Omental fat pad (tissue), 4 donors: ENCODE results near the gene C6orf89. TPM values are rescaled to one million over a fixed set of nuclear protein-coding genes. Genes with fewer than 3 reads are reported as not detected.

Experiments
- ATAC-seq: fragments of 150-250 bp; one replicate; pipeline ENCODE4 v1.9.1; 2016; ENCODE audit warnings: mild to moderate bottlenecking, moderate library complexity; ENCODE audit not compliant: low FRiP score
- DNase-seq: peaks from one replicate; pipeline ENCODE4 v3.0.0-alpha.2; 2019; ENCODE audit warnings: low spot score
- total RNA-seq, 4 donors: library from RNA; depleted of rRNA; stranded (reverse); fragments of >200 nt; gene quantifications; one replicate each; pipeline ENCODE4 v1.1.0, GENCODE V29; 2016
- TF ChIP-seq, protein P1 (sequence below), 3 donors: fragments of 450-650 bp; IDR thresholded peaks; one replicate each; pipeline ENCODE4 v1.5.1; 2016 to 2017; ENCODE audit warnings: antibody characterized with exemption in 3 of 3, mild to moderate bottlenecking in 3 of 3, moderate library complexity in 2 of 3

The C6orf89 gene
- total RNA-seq, 4 donors from 2014 or later = 40.2 to 53.0 (median 46.0) TPM

DNA sequence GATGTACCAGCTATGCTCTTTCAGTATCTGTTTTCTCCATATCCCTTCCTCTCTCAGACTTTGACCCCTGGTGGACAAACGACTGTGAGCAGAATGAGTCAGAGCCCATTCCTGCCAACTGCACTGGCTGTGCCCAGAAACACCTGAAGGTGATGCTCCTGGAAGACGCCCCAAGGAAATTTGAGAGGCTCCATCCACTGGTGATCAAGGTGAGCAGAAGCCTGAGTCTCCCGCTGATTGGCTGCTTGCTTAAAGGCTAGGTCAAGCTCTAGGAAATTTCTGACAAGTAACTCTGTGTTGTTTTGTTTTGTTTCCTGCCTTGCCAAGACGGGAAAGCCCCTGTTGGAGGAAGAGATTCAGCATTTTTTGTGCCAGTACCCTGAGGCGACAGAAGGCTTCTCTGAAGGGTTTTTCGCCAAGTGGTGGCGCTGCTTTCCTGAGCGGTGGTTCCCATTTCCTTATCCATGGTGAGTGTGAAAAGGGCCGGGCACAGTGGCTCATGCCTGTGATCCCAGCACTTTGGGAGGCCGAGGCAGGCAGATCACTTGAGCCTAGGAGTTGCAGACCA is 28.6 kb downstream of the C6orf89 start:
- no peak for DNase-seq
- ATAC-seq = no peak

DNA sequence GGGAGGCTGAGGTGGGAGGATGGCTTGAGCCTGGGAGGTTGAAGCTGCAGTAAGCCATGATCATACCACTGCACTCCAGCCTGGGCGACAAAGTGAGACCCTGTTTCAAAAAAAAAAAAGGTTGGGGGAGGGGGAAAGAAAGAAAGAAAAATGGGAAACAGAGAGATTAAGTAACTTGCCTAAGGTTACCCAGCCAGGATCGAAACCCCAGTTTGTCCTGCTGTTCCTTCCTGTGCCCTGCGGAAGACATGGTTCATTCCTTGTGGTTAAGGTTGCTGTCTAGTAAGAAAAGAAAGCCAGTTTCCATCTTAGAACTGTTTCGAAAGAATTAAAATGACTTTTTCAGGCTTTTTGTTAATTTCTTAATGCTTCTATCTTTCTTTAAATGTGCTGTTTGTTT is 29.8 kb downstream of the C6orf89 start:
- no peak for ATAC-seq
- TF ChIP-seq, protein P1, sequence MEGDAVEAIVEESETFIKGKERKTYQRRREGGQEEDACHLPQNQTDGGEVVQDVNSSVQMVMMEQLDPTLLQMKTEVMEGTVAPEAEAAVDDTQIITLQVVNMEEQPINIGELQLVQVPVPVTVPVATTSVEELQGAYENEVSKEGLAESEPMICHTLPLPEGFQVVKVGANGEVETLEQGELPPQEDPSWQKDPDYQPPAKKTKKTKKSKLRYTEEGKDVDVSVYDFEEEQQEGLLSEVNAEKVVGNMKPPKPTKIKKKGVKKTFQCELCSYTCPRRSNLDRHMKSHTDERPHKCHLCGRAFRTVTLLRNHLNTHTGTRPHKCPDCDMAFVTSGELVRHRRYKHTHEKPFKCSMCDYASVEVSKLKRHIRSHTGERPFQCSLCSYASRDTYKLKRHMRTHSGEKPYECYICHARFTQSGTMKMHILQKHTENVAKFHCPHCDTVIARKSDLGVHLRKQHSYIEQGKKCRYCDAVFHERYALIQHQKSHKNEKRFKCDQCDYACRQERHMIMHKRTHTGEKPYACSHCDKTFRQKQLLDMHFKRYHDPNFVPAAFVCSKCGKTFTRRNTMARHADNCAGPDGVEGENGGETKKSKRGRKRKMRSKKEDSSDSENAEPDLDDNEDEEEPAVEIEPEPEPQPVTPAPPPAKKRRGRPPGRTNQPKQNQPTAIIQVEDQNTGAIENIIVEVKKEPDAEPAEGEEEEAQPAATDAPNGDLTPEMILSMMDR (IDR thresholded peaks at IDR 0.05) = no peak
- DNase-seq = no peak

More for the DNA sequence above, 28.6 kb downstream of the C6orf89 start:
- TF ChIP-seq, protein P1 (IDR thresholded peaks at IDR 0.05) = no peak

DNA sequence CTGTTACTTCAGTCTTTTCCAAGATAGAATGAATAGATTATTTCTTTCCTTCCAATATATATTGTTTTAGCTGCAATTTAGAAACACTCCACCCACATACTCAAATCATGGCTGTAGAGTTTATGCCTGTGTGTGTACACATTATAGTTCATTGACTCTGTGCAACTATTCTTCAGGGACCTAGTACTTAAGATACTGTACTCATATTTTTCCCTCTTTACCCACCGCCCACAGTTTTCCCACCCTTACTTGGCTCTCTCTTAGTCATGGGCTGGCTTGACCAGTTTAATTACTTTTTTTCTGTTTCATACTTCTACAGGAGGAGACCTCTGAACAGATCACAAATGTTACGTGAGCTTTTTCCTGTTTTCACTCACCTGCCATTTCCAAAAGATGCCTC is 30.4 kb downstream of the C6orf89 start:
- DNase-seq (no peak), ATAC-seq (no peak)
- TF ChIP-seq, protein P1 (IDR thresholded peaks at IDR 0.05) = no peak

DNA sequence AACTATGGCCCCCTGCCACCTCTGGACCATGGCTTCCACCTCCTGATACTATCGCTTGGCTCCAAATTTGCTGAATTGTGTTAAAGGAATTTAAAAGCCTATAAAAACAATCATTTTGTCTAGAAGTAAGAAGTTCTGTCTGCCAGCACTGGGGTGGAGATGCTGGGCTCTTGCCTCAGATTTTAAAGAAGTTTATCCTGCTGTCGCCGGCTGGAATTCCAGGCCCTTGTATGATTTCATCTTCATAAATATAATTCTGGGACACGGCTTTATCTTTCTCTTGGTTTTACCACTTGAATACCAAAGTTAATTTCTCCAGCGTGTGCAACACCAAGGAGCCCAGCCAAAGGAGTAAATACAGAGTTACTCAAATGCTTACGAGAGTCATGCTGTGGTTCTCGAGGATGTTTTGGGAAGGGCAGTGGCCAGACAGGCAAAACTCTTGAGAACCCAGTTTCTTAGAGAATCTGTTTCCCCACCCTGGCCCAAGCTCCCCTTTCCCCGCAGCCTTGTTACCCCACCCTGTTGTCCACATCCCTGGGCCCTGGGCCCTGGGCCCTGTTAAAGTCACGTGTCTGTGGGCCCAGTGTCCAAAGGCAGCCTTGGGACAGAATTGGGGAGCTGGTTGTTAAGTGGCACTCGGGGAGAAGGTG is 31.9 kb downstream of the C6orf89 start:
- DNase-seq = no peak
- TF ChIP-seq, protein P1 (IDR thresholded peaks at IDR 0.05) = no peak
- peak; percentile 24 for ATAC-seq

DNA sequence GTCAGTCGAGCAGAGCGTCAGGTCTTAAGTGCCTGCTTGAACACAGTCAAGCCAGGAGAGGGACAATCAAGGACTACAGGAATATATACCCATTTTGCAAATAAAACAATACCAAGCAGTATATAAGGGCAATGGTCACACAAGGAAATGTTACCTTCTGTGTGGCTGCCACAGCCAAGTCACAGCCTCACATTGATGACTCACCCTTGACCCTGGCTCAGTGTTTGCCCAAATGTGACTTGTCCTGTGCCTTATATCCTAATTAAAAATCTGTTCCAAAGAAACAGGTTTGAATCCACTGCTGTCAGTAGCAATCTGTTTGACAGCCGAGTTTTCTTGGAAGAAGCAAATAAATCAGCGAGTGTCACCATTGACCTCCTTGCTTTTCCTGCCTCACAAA is 34.3 kb downstream of the C6orf89 start:
- TF ChIP-seq, protein P1 (IDR thresholded peaks at IDR 0.05) = no peak
- peak; percentile 13 for ATAC-seq

DNA sequence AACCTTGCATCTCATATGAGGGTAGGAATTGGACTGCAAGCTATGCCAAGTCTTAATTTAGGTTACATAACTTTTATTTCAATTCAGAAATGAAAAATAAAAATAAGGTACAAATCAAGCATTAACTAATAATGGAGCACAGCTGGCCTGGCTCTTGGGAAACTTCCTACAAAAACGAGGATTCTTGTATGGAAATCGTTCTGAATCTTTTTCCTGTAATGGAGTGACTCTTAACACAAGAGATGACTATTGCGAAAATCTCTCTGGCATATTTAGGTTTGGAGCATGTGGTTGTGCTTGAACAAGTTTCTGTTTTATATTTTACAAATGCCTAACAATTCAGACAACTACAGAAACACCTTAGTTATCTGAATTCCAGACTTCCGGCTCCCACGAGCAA is 34.8 kb downstream of the C6orf89 start:
- no peak for ATAC-seq
- no peak for DNase-seq
- TF ChIP-seq, protein P1 (IDR thresholded peaks at IDR 0.05) = no peak

More for the DNA sequence above, 34.3 kb downstream of the C6orf89 start:
- DNase-seq = no peak

DNA sequence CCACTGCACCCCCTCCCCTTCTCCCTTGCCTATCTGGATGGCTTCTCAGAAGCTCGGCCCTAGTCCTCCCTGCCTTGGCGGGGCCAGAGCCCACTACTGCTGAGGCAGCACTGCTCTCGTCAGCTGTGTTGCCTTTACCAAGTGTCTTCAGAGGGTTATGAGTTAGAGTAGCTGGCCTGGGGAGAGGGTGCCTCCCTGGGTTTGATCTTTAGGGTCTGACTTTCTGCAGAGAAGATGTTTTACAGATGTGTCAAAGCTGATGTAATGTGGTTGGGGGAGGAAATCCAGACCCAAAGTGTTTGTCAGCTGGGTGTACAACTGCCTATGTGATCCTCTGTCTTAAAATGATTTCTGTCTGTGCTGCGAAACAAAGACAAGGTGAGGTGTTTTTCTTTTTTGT is 38.4 kb downstream of the C6orf89 start:
- DNase-seq (no peak), ATAC-seq (no peak)
- TF ChIP-seq, protein P1 (IDR thresholded peaks at IDR 0.05) = no peak
